Transverse colon (tissue), 4 donors: ENCODE data around the gene ZNF503. TPM values are rescaled to one million over a fixed set of nuclear protein-coding genes. Genes with fewer than 3 reads are reported as not detected.

Source experiments
- DNase-seq: peaks from one replicate; pipeline ENCODE4 v3.0.0-alpha.2; 2019
- H3K27ac ChIP-seq, 4 donors: fragments of 200-600 bp; sonication (generic); 2 replicates each; pipeline ENCODE4 v1.5.1; 2016 to 2018; ENCODE audit warnings: inconsistent platforms in 4 of 4
- H3K27me3 ChIP-seq: fragments of 200-600 bp; sonication (generic); 2 replicates; pipeline ENCODE4 v1.5.1; 2017; ENCODE audit warnings: inconsistent platforms
- H3K36me3 ChIP-seq, 4 donors: fragments of 200-600 bp; sonication (generic); 2 replicates each; pipeline ENCODE4 v1.5.1; 2017 to 2019; ENCODE audit warnings: inconsistent platforms in 4 of 4
- H3K4me1 ChIP-seq, 4 donors: fragments of 200-600 bp; sonication (generic); 2 replicates each; pipeline ENCODE4 v1.5.1; 2017 to 2020; ENCODE audit warnings: inconsistent platforms in 4 of 4
- H3K4me3 ChIP-seq, 4 donors: fragments of 200-600 bp; sonication (generic); 1 replicate in 1 of 4; 2 replicates in 3 of 4; pipeline versions ENCODE4 v1.5.1 to v1.6.1; 2017 to 2019; ENCODE audit warnings: inconsistent platforms in 4 of 4
- H3K9me3 ChIP-seq, 2 donors: fragments of 200-600 bp; sonication (generic); 2 replicates each; pipeline ENCODE4 v1.5.1; 2017 to 2019; ENCODE audit warnings: inconsistent platforms in 2 of 2
- EP300 ChIP-seq: sonication (generic); formaldehyde crosslinking; IDR thresholded peaks from one replicate; pipeline ENCODE4 v1.6.1; 2017; ENCODE audit warnings: antibody characterized with exemption, low read depth
- POLR2A ChIP-seq: fragments of 450-650 bp; IDR thresholded peaks from one replicate; pipeline ENCODE4 v1.6.1; 2016; ENCODE audit warnings: antibody characterized with exemption, mild to moderate bottlenecking, moderate library complexity
- POLR2AphosphoS5 ChIP-seq, 3 donors: sonication (generic); formaldehyde crosslinking; IDR thresholded peaks; one replicate each; pipeline ENCODE4 v1.6.1; 2016; ENCODE audit warnings: antibody characterized with exemption in 3 of 3
- WGBS, 2 donors: methylation state at CpG; one replicate each; pipeline ENCODE4 v1.1.5; 2018; ENCODE audit warnings: low coverage in 1 of 2; 5-methylcytosine and 5-hydroxymethylcytosine counted together
- in situ Hi-C, 4 donors: fragments of 200-750 bp; cut with MboI; loops; one replicate each; pipeline versions ENCODE4 v1.15.0 to v1.15.1; 2017; ENCODE audit warnings: low sequenced_read_pairs in 3 of 4, low pct_ligation_motif_present in 1 of 4, low pct_unique_long_range_greater_than_20kb in 1 of 4
- intact Hi-C: fragments of 100-400 bp; cut with DNase I; formaldehyde crosslinking; loops from one replicate; pipeline ENCODE4 v1.15.1; 2023; ENCODE audit warnings: low total_unique reads
- total RNA-seq, 4 donors: library from RNA; depleted of rRNA; stranded (reverse); fragments of >200 nt; gene quantifications; one replicate each; pipeline ENCODE4 v1.1.0, GENCODE V29; 2016
- TF ChIP-seq, protein P1 (sequence below), 5 experiments: fragments of 200-600 bp in 3 of 5; fragments of 450-650 bp in 2 of 5; sonication (generic) in 3 of 5; IDR thresholded peaks; 1 replicate in 2 of 5; 2 replicates in 3 of 5; pipeline ENCODE4 v1.5.1; 2016 to 2017; ENCODE audit warnings: antibody characterized with exemption in 5 of 5, inconsistent platforms in 3 of 5, mild to moderate bottlenecking in 2 of 5, moderate library complexity in 1 of 5

ZNF503 gene
- total RNA-seq, 4 donors from 2014 or later = 3.0 to 17.9 (median 7.2) TPM

DNA sequence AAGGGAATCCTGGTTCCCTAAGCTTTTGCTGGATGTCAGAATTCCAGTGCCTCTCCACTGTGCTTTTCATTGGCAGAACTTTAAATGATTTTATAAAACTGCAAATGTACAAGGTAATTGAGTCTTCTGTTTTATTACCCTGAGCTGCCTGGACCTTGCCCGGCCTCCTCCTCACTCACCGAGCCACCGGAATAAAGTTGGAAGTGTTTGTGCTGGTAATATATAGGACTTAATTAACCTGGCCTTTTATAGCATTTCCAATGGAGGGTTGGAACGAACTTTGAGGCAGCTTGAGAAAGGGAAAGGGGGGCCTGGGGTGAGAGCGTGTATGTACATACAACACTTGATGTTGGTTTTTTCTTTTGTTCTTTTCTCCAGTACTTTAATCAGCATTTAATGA lies 43.4 kb downstream of the ZNF503 start:
- TF ChIP-seq, protein P1, sequence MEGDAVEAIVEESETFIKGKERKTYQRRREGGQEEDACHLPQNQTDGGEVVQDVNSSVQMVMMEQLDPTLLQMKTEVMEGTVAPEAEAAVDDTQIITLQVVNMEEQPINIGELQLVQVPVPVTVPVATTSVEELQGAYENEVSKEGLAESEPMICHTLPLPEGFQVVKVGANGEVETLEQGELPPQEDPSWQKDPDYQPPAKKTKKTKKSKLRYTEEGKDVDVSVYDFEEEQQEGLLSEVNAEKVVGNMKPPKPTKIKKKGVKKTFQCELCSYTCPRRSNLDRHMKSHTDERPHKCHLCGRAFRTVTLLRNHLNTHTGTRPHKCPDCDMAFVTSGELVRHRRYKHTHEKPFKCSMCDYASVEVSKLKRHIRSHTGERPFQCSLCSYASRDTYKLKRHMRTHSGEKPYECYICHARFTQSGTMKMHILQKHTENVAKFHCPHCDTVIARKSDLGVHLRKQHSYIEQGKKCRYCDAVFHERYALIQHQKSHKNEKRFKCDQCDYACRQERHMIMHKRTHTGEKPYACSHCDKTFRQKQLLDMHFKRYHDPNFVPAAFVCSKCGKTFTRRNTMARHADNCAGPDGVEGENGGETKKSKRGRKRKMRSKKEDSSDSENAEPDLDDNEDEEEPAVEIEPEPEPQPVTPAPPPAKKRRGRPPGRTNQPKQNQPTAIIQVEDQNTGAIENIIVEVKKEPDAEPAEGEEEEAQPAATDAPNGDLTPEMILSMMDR (IDR thresholded peaks at IDR 0.05) = no peak
- no peak for TF ChIP-seq POLR2AphosphoS5 (IDR thresholded peaks at IDR 0.05)
- no peak for TF ChIP-seq POLR2A
- no peak for TF ChIP-seq EP300
- DNase-seq = peak; percentile 67
- peak overlapping the region; percentile 32 to 54 (median 45) for H3K27ac ChIP-seq
- in situ Hi-C loops = no loop called here
- intact Hi-C loops = no loop called here
- WGBS, 2 donors = 50 to 76% methylated on average over 5 of the region's 5 CpGs
- no peaks in the 10 kb centered on the region for H3K36me3 ChIP-seq
- no peaks in the 10 kb centered on the region for H3K9me3 ChIP-seq
- peaks cover 5 to 25% (median 19%) of the 10 kb centered on the region in 4 donors for H3K4me1 ChIP-seq
- H3K4me3 ChIP-seq = no peak overlapping the region
- no peaks in the 10 kb centered on the region for H3K27me3 ChIP-seq

DNA sequence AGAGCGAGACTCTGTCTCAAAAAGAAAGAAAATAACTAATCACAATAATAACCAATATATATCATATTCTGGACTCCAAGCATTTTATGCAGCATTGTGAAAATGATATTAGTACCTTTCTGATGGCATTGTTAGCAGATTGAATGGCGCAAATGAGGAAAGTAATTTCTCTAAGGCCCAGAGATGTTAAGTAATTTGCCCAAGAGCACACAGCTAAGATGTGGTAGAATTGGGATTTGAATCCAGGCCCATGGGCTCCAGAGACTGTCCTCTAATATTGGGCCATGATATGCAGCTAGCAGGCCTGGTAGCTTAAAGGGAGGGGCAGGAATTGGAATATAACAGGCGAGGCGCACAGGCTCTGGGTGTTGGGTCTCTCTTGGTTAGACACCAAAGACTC lies 44.1 kb downstream of the ZNF503 start:
- no peaks in the 10 kb centered on the region for H3K27me3 ChIP-seq
- no peak for TF ChIP-seq POLR2A
- TF ChIP-seq, protein P1 (IDR thresholded peaks at IDR 0.05) = no peak
- TF ChIP-seq EP300 = no peak
- TF ChIP-seq POLR2AphosphoS5 (IDR thresholded peaks at IDR 0.05) = no peak
- H3K4me1 ChIP-seq = peaks cover 5 to 25% (median 19%) of the 10 kb centered on the region in 4 donors
- no peak overlapping the region for H3K4me3 ChIP-seq
- intact Hi-C loops = no loop called here
- no peak for DNase-seq
- no peaks in the 10 kb centered on the region for H3K9me3 ChIP-seq
- in situ Hi-C loops = no loop called here
- 94 to 96% methylated on average over 2 to 3 of the region's 4 CpGs for WGBS, 2 donors
- H3K36me3 ChIP-seq = no peaks in the 10 kb centered on the region
- peak overlapping the region; percentile 32 to 54 (median 45) for H3K27ac ChIP-seq

DNA sequence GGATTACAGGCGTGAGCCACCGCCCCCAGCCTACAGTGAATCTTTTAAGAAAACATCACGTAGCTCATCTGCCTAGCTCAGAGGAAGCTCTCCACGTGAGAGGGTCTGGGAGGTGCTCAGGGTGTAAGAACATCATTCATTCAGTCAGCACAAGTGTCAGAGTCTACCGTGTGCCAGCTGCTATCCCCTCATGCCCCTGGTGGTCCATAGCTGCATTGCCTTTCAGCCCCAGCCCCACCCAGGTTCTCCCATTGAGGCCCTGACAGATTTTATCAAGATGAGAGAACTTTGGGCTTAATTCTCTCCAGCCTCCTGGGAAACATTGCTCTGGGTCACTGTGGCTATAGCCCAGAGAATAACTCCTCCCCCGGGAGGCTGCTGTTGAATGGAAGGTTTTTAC lies 45.1 kb downstream of the ZNF503 start:
- DNase-seq = no peak
- no peaks in the 10 kb centered on the region for H3K36me3 ChIP-seq
- 38 to 71% methylated on average over 1 to 6 of the region's 6 CpGs for WGBS, 2 donors
- H3K4me3 ChIP-seq = no peak overlapping the region
- in situ Hi-C loops (no loop called here), intact Hi-C loops (no loop called here)
- peaks cover 5 to 25% (median 19%) of the 10 kb centered on the region in 4 donors for H3K4me1 ChIP-seq
- TF ChIP-seq POLR2A (no peak), EP300 (no peak)
- H3K9me3 ChIP-seq = no peaks in the 10 kb centered on the region
- H3K27me3 ChIP-seq = no peaks in the 10 kb centered on the region
- H3K27ac ChIP-seq = no peak overlapping the region

DNA sequence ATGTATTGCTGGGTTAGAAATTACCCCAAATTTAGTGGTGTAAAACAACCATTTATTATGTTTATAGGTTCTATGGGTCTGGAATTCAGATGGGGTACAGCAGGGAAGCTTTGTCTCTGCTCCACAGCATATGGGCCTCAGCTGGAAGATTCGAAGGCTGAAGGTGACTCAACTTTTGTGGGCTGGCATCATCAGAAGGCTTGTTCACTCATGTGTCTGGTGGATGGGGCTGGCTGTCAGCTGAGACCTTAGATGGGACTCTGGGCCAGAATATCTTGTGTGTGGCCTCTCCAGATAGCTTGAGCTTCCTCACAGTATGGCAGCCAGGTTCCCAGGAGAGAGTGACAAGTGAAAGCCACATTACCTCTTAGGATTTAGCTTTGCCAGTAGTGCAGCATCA lies 45.9 kb downstream of the ZNF503 start:
- in situ Hi-C loops (no loop called here), intact Hi-C loops (no loop called here)
- no peak for DNase-seq
- Histone ChIP-seq H3K27ac (no peak overlapping the region), H3K4me3 (no peak overlapping the region), H3K27me3 (no peaks in the 10 kb centered on the region), H3K9me3 (no peaks in the 10 kb centered on the region), H3K4me1 (peaks cover 5 to 25% (median 19%) of the 10 kb centered on the region in 4 donors), H3K36me3 (no peaks in the 10 kb centered on the region)
- TF ChIP-seq, protein P1 (IDR thresholded peaks at IDR 0.05) = no peak
- TF ChIP-seq POLR2A (no peak), EP300 (no peak), POLR2AphosphoS5 (IDR thresholded peaks at IDR 0.05) (no peak)
- whole genome bisulfite sequencing, 2 donors = 88% methylated on average over 1 of the region's 1 CpG; no CpG with 5 or more reads in 1 of the 2 donors

DNA sequence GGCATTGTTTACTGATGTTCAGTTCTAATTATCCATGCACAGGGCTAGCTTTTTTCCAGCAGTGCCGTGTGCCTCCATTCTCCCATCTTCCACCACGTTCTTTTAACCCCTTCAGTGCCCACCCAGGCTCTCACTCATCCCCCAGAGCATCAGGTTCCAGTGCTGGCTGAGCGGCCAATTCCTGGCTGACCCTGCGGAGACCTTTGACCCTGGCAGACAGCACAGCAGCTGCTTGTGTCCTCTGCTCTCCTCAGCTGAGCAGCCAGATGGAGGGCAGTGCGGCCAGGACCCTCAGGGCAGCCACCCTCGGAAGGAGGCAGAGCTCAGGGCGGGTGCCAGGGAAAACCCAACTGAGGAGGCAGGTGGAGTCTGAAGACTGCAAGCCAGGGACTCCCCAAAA lies 48.4 kb downstream of the ZNF503 start:
- intact Hi-C loops = no loop called here
- Histone ChIP-seq H3K9me3 (no peaks in the 10 kb centered on the region), H3K4me3 (no peak overlapping the region), H3K27me3 (no peaks in the 10 kb centered on the region), H3K4me1 (peaks cover 0 to 9% (median 4%) of the 10 kb centered on the region in 4 donors), H3K36me3 (no peaks in the 10 kb centered on the region), H3K27ac (no peak overlapping the region)
- TF ChIP-seq, protein P1 (IDR thresholded peaks at IDR 0.05) = no peak
- no peak for TF ChIP-seq POLR2A
- no peak for TF ChIP-seq POLR2AphosphoS5 (IDR thresholded peaks at IDR 0.05)
- TF ChIP-seq EP300 = no peak
- 29 to 65% methylated on average over 1 to 7 of the region's 7 CpGs for WGBS, 2 donors
- in situ Hi-C loops = no loop called here
- no peak for DNase-seq
